Loucy (cell line): ENCODE measurements around the gene PIANP.

ENCODE experiments used
- H2AFZ ChIP-seq: fragments of 200-600 bp; sonication (generic); 2 replicates; pipeline ENCODE4 v1.6.0; 2016; ENCODE audit warnings: antibody characterized with exemption, mild to moderate bottlenecking, low read length, moderate library complexity
- H3F3A ChIP-seq: fragments of 200-600 bp; 2 replicates; pipeline ENCODE4 v1.6.0; 2016; ENCODE audit warnings: antibody characterized with exemption, low read depth, mild to moderate bottlenecking
- H3K27me3 ChIP-seq: fragments of 200-600 bp; sonication (generic); 2 replicates; pipeline ENCODE4 v1.6.1; 2014; ENCODE audit warnings: low read length, mild to moderate bottlenecking; ENCODE audit not compliant: insufficient read depth, poor library complexity, severe bottlenecking
- H3K36me3 ChIP-seq: fragments of 200-600 bp; sonication (generic); 2 replicates; pipeline ENCODE4 v1.6.1; 2016; ENCODE audit warnings: low read length; ENCODE audit not compliant: insufficient read depth
- H3K4me1 ChIP-seq: fragments of 200-600 bp; sonication (generic); 2 replicates; pipeline ENCODE4 v1.5.1; 2014; ENCODE audit warnings: low read length, mild to moderate bottlenecking; ENCODE audit not compliant: insufficient read depth, poor library complexity, severe bottlenecking
- H3K4me2 ChIP-seq: fragments of 200-600 bp; sonication (generic); 2 replicates; pipeline ENCODE4 v1.6.0; 2014; ENCODE audit warnings: antibody characterized with exemption, low read length, low read depth, mild to moderate bottlenecking; ENCODE audit not compliant: poor library complexity, severe bottlenecking
- H3K4me3 ChIP-seq: fragments of 200-600 bp; sonication (generic); 2 replicates; pipeline ENCODE4 v1.5.1; 2014; ENCODE audit warnings: low read length, mild to moderate bottlenecking, mixed read lengths; ENCODE audit not compliant: poor library complexity, severe bottlenecking
- H3K79me2 ChIP-seq: fragments of 200-600 bp; sonication (generic); 2 replicates; pipeline ENCODE4 v1.6.1; 2014; ENCODE audit warnings: low read length; ENCODE audit not compliant: insufficient read depth
- H3K9ac ChIP-seq: fragments of 200-600 bp; sonication (generic); 2 replicates; pipeline ENCODE4 v1.6.0; 2014; ENCODE audit warnings: mild to moderate bottlenecking, low read depth, low read length, moderate library complexity; ENCODE audit not compliant: poor library complexity, severe bottlenecking
- H3K9me2 ChIP-seq: fragments of 200-600 bp; sonication (generic); replicated peaks from 2 replicates; pipeline ENCODE4 v1.6.1; 2016; ENCODE audit warnings: low read depth, low read length, mixed read lengths
- H3K9me3 ChIP-seq: fragments of 200-600 bp; sonication (generic); 2 replicates; pipeline ENCODE4 v1.6.1; 2014; ENCODE audit warnings: mild to moderate bottlenecking, antibody characterized with exemption, low read length, low read depth; ENCODE audit not compliant: insufficient read depth
- H4K20me1 ChIP-seq: fragments of 200-600 bp; sonication (generic); 2 replicates; pipeline ENCODE4 v1.6.0; 2014; ENCODE audit warnings: antibody characterized with exemption, low read length, mild to moderate bottlenecking; ENCODE audit not compliant: insufficient read depth, poor library complexity, severe bottlenecking
- EZH2phosphoT487 ChIP-seq: fragments of 200-600 bp; IDR thresholded peaks from 2 replicates; pipeline ENCODE4 v1.6.1; 2018; ENCODE audit warnings: antibody characterized with exemption, mild to moderate bottlenecking, moderate library complexity, borderline replicate concordance
- TF ChIP-seq, protein P1 (sequence below): fragments of 200-600 bp; sonication (generic); conservative IDR thresholded peaks from 2 replicates; pipeline ENCODE4 v1.5.1; 2014; ENCODE audit warnings: mild to moderate bottlenecking, antibody characterized with exemption, low read length

Gene PIANP

DNA sequence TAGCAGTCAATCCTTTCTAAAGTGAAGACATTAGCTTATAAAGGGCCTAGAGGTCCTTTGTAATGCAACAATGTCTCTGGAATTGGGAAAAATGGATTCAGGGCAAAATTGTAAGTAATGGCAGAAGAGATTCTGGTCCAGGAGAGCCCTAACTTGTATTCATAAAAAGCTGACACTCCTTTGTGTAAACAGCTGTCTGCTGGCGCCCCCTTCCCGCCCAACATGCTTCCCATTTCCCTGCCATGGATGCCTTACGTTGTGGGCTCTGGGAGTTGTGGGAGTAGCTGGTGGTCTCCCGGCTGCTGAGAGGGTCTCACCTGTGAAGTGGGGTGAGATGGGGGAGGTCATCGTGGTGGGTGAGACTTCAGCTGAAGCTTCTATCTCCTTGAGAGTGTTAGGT lies 55.7 kb downstream of the PIANP start:
- Histone ChIP-seq H3K4me3 (no peak overlapping the region), H3K36me3 (no peaks in the 10 kb centered on the region), H3K79me2 (no peaks in the 10 kb centered on the region), H3K9me3 (no peaks in the 10 kb centered on the region), H3K27me3 (no peaks in the 10 kb centered on the region), H3F3A (no peaks in the 10 kb centered on the region), H3K9me2 (no peaks in the 10 kb centered on the region), H3K4me1 (peaks cover 22% of the 10 kb centered on the region), H3K4me2 (peak overlapping the region; percentile 52), H4K20me1 (no peaks in the 10 kb centered on the region), H2AFZ (peak overlapping the region; percentile 68; the same call in 1 of the 2 replicates), H3K9ac (peak overlapping the region; percentile 59)
- TF ChIP-seq, protein P1, sequence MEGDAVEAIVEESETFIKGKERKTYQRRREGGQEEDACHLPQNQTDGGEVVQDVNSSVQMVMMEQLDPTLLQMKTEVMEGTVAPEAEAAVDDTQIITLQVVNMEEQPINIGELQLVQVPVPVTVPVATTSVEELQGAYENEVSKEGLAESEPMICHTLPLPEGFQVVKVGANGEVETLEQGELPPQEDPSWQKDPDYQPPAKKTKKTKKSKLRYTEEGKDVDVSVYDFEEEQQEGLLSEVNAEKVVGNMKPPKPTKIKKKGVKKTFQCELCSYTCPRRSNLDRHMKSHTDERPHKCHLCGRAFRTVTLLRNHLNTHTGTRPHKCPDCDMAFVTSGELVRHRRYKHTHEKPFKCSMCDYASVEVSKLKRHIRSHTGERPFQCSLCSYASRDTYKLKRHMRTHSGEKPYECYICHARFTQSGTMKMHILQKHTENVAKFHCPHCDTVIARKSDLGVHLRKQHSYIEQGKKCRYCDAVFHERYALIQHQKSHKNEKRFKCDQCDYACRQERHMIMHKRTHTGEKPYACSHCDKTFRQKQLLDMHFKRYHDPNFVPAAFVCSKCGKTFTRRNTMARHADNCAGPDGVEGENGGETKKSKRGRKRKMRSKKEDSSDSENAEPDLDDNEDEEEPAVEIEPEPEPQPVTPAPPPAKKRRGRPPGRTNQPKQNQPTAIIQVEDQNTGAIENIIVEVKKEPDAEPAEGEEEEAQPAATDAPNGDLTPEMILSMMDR: peak; percentile 58
- TF ChIP-seq EZH2phosphoT487: no peak

DNA sequence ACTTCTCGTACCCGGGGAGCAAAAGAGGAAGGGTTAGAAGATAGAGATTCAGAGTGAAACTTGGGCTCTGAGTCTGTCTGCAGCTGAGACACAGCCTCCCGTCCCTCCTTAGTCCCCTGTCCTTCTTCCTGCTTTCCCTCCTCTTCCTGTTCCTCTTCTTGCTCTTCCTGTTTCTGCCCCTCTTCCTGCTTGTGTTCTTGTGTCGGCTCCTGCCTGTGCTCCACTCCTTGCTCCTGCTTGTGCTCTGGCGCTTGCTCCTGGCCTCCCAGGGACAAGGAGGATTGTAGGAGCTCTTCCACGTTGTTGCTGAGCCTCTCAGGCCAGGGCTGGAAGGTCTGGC lies 56.4 kb downstream of the PIANP start:
- Histone ChIP-seq H2AFZ (peak overlapping the region; percentile 68; the same call in 1 of the 2 replicates), H3K27me3 (no peaks in the 10 kb centered on the region), H3K9me2 (no peaks in the 10 kb centered on the region), H3K4me3 (peak overlapping the region; percentile 45), H3K9me3 (no peaks in the 10 kb centered on the region), H3K79me2 (no peaks in the 10 kb centered on the region), H3K9ac (peak overlapping the region; percentile 59), H3K36me3 (no peaks in the 10 kb centered on the region), H3F3A (no peaks in the 10 kb centered on the region), H3K4me1 (peaks cover 27% of the 10 kb centered on the region), H4K20me1 (no peaks in the 10 kb centered on the region), H3K4me2 (peak overlapping the region; percentile 52)
- TF ChIP-seq, protein P1: no peak
- no peak for TF ChIP-seq EZH2phosphoT487
